NCI-H146 treated with DMSO at 0.1 percent for 48 hours (cell line): Measurements from ENCODE around the gene TOPBP1.
"Not testable (repeated sequence)": the region's sequence is repeated elsewhere in the genome, so short reads cannot be mapped to it uniquely, and the experiment has no call there.

ENCODE experiments used
- DNase-seq: peaks from one replicate; lab custom pipeline; 2025; ENCODE audit not compliant: unreplicated experiment; lab: John Stamatoyannopoulos, UW

Gene TOPBP1

DNA sequence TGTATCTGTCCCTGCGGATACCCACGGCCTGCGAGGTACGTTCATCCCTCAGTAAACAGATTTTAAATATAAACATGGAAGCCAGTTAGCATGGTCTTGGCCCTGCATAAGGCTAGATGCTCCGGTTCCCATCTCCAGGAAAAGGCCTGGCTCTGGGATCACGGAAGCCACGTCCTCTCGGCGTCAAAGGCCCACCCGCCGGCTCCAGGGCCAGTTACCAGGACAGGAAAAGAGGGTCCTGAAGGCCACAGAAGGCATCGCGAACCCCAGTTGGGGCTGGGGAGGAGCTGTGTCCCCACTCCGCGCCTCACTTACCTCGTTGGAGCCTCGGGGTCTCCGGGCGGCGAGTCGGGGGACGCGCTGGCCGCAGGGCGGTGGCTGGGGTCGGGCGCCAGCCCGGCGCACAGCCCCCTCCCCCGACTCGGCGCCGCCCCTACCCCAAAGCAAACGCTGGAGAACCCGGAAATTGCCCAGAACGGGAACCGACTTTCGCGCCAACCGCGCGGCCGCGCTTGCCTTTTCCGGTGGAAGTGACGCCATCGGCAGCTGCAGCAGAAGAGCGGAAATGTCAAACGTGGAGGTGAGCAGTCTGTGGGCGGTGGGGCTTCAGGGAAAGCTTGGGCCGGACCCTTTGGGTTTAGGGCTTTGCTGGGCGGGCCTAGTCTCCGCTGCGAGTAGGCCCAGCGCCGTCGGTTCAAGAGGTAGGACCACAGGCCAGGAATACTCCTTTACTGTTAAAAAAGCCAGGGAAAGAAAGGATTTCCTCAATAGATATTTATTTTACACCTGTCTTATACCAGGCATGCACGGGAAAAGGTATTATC lies at the start of gene TOPBP1:
Gene TOPBP1 (minus strand): TSS at position 488 of the 824 bp plus-strand sequence. CDS start 814 bp downstream, outside the sequence.
- peak; percentile 97 for DNase-seq

DNA sequence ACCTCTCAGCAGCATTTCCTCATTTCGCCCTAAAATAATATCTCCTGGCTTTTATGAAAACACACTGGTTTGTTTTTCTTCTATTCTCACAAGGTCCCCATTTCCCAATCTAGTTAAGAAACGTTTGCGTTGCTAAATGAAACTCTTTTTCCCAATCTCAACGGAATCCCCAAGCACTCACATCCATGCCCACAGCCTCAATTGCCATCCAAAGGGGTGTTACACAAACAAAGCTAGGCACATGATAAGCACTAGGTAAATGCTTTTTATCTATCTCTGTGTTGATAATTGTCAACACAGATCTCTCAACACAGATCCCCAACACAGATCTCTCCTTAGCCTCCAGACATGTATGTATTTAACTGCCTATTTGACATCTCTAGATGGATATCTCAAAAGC lies 49.3 kb upstream of the TOPBP1 start:
- no peak for DNase-seq

DNA sequence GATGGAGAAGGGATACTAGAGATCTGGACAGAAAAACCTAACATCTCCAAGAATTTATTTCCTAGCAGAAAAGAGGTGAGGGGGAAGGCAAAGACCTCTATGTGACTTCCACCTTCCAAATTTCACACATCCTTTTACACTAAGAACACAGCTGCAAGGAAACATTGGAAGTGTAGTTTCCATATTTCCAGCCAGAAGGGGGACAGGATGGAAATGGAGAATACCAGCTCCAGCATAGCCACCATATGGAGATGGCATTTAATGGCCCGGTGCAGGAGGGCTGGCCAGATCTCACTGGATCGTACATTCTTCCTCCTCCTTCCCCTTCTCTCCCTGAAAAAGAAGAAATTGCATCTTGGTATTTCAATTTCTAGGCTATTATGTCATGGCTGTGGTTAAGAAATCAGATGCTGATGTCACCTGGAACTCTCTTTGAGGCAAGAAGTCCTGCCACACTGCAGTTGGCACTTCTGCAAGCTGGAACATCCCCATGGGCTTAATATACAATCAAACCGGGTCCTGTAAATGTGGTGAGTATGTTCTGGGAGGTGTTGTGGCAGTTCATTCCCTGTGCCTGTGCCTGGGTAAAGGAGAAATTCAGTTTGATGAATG lies 47.5 kb upstream of the TOPBP1 start:
- DNase-seq = no peak

DNA sequence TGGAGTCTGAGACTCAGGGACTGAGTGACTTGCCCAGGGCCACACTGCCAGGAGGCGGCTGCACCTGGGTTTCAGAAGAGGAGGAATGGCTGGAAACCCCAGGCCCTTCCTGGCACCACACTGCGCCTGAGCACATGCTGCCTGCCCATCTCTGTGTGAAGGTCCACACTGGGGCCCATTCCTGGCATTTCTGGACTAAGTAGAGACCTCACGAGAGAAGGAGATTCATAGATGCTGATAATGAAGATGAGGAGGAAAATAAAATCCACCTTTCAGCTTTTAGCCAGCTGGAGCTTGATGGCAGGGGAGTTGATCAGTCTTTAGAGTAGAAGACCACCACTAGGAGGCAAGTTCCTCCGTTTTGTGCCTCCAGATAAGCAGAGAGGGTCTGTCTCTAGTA lies 44.3 kb upstream of the TOPBP1 start:
- DNase-seq = no peak

DNA sequence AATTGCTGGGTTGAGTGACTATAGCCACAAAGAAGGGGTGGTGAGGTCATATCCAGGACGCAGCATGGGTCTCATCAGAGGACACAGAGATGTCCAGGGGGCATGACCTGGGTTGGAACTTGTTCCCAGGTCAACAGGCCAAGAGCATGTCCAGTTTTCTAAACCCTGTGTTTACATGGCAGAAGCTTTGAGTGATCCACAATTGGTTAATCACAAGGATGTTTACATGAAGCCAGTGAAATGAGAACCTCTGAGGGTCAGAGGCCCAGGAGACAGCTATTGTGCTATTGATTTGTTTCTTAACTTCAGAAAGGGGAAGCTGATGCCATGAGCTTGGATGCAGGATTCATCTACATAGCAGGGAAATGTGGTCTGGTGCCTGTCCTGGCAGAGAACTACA lies 42.2 kb upstream of the TOPBP1 start:
- peak; percentile 64 for DNase-seq

DNA sequence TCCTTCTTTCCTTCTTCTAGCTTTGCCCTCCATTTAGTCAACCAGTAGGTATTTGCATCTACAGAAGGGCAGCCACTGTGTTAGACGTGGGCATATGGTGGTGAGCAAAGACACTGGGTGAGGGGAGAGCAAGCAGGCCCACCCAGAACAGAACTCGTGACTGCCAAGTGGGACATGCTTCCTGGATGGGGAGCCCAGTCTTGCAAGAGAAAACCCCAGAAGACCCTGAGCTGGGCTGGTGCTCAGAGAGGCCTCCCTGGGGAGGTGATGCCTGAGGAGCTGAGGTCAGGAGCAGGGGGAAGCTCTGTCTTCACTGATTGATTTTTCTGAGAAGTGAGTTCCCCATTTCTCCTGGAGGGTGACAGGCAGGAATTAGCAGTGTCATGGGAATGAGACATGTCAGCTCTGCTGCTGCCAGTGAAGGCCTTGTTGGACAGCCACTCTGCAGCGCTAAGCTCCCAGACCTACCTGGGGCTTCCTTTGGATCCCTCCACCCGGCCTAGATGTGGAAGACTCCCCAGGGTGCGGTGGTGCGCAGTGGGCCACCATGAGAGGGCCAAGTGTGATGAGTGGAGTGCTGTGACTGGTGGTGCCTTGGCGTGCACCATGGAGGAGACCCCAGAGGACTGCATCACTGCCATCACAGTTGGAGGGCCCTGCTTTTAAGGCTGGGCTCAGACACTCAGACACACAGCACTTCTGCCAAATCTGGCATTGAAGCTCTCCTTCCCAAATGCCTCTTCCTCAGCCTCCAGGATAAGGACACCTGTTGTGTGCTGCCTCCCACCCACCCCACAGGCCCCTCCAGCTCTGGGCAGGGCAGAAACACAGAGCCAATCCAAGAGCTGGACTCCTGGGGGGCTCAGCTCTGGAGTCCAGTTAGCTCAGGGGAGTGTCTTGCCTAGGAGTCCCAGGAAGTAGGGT lies 40.0 kb upstream of the TOPBP1 start:
- DNase-seq = no peak

DNA sequence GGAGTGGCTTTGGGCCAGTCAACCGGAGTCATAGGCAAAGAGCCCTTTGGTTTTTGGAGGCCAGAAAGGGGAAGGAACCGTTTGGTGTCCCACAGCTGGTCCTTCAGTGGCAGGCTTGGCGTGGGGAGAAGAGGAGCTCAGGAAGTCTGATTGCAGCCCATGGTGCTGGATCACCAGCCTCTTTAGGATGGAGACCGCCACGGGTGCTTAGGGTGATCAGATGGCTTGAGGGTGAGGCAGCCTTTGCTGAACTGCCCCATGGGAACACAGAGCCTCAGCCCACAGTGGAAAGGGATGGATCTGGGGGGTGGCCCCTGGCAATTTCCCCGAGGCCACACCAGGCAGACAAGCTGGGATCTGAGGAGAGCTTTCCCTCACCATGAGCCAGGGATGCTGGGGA lies 38.6 kb upstream of the TOPBP1 start:
- DNase-seq = no peak

DNA sequence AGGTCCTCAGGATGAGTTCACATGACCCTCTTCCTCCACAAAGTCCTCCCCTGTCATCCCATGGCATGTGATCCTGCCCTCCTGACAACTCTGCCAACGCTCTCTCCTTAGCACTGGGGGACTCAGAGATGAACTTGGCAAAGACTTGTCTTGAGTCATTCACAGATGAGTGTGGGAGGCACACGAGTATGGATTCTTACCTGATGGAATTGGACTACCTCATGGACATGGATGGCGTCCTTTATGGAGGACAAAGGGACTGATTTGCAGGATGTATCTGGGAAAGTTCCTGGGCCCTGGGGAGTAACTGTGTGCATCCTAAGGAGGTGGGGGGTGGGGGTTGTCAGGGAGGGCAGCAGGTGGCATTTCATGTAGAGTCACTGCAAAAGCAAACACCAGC lies 38.2 kb upstream of the TOPBP1 start:
- no peak for DNase-seq

DNA sequence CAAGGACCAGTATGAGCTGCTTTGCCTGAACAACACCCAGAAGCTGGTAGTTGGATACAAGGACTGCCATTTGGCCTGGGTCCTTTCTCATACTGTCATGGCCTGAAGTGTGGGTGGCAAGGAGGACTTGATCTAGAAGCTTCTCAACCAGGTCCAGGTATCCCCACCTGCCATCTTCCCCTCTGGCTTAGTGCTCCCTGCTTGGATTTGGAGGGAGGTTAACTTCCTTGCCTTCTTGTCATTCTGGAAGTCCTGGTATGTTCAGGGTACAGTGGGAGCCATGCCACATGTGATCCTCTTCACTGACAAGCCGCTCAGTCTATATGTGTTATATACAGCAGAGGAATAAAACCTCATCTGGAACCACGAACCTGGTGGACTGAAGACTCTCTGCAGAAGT lies 37.7 kb upstream of the TOPBP1 start:
- DNase-seq = no peak

DNA sequence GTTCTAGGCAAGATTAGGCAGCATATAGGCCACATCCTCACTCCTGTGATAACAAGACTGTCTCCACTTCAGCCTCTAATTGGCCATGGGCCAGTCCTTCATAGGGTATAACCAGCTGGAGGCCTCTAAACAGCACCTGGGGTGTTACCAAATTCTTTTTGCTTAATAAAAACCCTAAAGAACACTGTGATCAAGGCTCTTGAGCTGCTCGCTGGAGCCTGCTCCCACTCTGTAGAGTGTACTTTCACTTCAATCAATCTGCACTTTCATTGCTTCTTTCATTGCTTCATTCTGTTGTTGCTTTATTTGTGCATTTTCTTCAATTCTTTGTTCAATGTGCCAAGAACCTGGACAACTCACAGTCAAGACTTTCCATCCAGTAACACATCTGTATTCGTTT lies 36.2 kb upstream of the TOPBP1 start:
- no peak for DNase-seq

DNA sequence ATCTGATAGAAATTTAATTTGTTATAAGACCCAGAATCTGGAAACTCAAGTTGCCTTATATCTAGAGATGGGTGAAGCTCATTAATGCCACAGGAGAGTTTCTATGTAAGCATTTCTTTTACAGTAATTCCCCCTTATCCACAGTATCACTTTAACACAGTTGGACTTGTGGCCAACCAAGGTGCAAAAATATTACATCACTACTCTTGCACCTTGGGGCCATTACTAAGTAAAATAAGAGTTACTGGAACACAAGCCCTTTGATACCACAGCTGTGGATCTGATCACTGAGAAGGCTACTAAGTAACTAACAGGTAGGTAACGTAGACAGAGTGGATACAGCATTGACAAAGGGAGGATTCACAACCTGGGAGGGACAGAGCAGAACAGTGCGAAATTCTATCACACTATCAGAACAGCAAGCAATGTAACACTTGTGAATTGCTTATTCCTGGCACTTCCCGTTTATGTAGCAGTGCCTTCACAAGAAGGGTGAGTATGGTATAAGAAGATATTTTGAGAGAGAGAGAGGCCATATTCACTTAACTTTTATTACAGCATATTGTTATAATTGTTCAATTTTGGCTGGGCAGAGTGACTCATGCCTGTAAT lies 33.9 kb upstream of the TOPBP1 start:
- DNase-seq = no peak

DNA sequence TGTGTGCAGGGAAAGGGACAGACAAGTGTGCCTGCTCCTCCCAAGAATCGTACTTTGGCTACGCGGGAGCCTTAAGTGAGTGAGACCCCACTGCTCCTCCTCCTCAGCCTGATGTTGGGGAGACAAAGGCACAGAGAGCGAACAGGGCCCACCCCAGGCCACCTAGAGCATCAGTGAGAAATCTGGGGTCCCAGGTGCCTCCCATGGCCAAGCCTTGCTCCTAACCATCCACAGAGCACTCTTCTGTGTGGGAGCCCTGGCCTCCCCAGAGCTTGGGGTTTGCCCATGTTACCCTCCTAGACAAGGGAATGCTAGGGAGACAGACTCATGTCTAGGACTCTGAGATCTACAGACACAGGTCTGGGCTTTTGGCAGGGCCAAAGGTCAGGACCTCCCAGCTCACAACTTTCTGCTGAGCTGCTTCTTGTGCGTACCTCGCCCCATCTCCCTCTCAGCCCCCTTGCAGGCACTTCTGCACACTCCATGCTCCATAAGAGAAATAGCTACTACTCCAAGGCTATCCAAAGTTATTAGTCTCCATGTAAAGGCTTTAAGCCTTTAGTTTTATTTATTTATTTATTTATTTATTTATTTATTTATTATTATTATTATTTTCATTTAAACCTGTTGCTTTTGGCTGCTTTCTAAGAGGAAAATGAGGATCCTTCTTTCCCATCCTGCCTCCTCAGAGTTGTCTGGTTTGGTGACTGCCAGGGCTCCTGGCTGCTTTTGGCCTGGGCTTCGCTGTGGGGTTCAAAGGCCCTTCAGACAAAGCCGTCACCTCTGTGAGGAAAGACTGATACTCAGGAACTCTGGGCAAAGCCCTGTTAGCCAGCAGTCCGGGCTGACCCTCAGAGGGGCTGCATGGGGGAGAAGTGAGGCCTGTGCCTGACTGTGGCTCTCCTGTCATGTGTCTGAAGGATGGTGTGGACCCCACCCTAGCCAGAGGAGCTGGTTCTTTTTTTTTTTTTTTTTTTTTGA lies 32.8 kb upstream of the TOPBP1 start:
- DNase-seq = no peak

DNA sequence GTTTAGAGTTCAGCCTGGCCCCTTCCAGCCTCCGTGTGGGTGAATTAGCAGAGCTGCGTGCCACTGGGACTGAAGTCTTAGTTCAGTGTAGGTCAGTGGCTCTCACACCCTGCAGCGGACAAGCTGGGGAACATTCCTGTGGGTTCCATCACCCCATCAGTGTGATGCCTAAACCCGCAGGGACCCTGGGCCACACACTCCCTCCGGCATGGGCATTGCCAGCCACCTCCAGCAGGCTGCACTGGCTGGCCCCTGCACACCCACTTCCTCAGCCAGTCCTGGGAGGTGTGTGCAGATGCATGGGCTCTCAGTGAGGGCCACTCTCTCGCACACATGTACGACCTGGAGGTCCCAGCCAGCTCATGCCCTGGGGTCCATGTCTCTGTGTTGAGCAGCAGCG lies 32.1 kb upstream of the TOPBP1 start:
- DNase-seq = no peak

DNA sequence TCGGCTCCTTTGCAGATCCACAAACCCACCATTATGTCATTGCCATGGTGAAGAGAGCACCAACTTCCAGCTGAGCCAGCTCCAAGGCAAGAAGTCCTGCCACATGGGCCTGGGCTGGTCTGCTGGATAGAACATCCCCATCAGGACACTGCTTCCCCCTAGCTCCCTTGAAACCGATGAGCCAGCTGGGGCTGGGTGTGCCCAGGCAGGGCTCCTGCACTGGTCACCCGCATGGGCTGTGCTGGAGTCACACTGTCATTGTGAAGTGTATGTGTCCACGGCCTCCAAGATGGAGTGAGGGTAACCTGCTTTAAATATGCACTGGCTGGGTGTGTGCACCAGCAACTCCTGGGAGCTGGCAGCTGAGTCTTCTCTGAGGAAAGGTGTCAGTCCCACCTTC lies 31.0 kb upstream of the TOPBP1 start:
- DNase-seq = no peak

DNA sequence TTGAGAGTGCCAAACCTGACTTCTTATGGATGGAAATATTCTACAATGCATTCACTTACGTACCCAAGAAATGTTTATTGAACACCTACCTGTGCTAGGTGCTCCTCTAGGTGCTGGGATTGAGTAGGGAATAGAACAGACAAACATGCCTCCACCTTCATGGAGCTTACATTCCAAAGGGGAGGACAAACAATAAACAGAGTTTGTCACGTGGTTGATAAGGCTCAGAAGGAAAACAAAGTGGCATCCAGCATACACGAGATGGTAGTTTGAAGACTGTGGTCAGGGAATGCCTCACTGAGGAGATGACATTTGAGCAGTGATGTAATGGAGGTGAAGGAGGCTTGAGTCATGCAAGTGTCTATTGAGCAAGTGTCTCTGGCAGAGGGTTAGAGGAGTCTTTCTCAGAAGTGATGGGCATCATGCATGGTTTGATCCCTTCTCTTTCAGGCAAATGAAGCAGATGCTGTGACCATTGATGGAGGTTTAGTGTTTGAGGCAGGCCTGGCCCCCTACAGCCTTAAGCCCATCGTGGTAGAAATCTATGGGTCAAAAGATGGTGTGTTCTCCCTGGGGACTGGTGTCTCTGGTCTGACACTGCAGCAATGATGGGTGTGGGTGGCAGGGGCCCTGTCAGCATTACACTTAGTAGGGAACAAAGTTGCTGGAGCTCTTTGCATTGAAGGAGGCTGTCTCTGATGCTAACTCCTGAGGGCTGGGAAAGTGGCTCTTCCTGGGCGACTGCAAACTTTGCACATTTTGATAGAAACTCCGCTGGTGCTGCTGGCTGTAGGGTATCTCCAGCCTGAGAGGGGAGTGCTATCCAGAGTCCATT lies 29.7 kb upstream of the TOPBP1 start:
- no peak for DNase-seq

DNA sequence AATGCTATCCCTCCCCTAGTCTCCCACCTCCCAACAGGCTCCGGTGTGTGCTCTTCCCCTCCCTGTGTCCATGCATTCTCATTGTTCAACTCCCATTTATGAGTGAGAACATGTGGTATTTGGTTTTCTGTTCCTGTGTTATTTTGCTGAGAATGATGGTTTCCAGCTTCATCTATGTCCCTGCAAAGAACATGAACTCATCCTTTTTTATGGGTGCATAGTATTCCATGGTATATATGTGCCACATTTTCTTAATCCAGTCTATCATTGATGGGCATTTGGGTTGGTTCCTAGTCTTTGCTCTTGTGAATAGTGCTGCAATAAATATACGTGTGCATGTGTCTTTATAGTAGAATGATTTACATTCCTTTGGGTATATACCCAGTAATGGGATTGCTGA lies 16.3 kb upstream of the TOPBP1 start:
- DNase-seq = not testable (repeated sequence)

DNA sequence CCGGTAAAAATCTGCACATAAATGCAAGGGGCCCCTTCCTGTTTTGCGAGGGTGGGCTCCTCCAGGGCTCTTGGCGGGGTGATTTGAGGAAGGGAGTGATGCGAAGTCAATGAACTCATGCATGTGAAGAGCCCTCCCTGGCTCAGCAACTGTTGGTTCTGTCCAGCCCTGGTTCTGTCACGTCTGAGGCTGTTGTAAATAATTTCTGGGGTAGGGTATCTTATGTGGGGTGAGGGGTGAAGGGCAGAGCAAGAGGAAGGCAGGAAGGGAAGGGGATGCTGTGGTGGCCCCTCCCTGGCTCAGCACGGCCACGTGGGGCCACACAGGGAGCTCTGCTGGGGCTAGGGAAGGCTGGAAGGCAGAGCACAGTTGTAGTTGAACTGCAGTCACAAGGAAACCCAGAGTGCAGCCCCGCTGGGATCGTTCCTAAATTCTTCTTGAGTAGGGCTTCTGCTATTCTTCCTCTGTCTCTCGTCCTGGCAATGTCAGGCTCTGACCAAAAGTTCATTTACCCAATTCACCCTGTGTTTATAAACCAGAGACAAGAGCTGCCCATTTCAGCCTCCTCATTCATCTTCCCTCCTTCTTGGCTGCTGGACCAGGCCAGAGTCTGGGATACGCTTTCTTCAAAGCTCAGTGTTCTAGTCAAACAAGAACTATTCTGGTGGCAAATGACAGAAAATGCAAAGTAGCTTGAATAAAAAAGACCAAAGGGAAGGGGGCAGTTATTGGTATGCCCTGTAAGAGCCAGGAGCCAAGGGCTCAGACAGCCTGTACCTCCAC lies 14.8 kb upstream of the TOPBP1 start:
- DNase-seq = no peak

DNA sequence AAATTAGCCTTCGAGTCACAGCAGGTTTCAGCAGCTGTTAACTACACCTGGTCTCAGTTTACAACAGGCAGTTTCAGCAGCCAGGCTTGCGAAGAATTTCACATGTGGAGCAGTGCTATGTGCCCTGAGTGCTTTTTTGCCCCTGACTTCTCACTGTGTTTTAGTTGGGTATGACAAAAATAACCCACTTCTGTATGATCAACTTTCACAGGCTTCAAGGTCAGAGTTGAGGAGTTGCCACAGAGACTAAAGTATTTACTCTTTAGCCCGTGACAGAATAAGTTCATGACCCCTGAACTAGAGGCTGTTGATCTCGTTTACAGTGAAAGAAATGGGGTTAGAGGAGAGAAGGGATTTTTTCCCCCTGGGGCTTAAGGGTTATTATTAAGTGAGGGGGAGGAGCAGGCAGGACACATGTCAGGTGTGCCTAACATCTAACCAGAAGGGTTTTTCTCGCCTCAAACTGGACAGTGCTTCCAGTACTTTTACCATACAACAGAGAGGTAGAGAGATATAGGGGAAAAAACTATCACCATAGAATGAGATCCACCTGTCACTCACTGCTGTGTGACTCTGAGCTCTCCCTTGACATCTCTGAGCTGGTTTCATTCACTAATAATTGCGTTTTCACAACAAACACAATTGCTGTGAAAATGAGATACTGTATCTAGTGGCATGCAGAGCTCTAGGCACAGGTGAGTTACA lies 14.0 kb upstream of the TOPBP1 start:
- no peak for DNase-seq
